Germinal center (tissue), 1 donor: ENCODE results near the gene ZNF667.
A peak's percentile ranks its signal among the peaks of the same experiment; 100 is the strongest.

Source experiments
- DNase-seq: peaks from one replicate; pipeline ENCODE4 v3.0.0; 2012; ENCODE audit warnings: mixed read lengths, low spot score

The ZNF667 gene

DNA sequence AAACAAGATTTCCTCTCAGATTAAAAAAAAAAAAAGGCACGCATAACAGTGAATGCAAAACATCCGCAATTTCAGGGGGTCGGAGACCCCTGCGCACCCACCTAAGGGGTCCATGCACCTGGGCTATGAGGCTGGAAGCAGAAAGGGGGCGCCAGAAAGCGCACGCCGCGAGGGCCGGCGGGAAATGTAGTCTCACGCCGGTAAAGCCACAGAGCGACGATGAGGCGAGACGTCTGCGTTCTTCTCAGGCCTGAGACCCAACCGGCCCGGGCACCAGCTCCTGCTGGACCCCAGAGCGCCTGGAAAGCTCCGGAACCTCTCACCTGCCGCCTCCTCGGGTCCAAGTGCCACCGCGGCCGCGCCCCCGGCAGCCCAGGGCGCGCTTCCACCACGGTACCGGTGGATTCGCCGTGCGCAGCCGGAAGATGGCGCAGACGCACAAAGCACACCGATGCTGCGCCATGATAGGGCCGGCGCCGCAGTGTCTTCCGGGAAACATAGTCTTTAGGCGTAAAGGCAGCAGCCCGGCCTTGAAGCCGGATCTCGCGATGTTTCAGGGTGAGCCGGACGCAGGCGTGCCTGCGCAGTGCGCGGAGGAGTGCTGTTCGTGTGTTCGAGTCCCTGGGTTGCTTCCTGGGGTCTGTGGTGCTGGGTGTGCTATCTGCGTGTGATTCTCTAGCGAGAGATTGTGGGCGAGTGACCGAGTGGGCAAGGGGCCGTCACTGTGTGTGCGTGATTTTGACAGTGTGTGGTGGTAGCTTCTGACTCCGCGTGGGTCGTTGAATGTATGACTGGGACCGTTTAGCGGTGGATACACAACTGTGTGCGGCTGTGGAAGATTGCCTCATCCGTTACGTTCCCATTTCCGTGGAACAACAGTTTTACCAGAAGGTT is 83.8 kb downstream of the ZNF667 start, which contains the start of gene ZNF582:
Gene ZNF582 (minus strand): TSS at position 416 of the 894 bp plus-strand sequence. CDS start 1,782 bp downstream, outside the sequence.
- peak; percentile 92 for DNase-seq
